Glutamatergic neuron (in vitro differentiated cells): ENCODE results near the gene VMO1. TPM values are rescaled to one million over a fixed set of nuclear protein-coding genes. Genes with fewer than 3 reads are reported as not detected.

Source experiments
- DNase-seq: peaks from one replicate; pipeline ENCODE4 v3.0.0; 2022
- H3K27ac Mint-ChIP-seq: one replicate; pipeline ENCODE4 v1.8.0; 2020; ENCODE audit warnings: mild to moderate bottlenecking, mixed read lengths, inconsistent platforms; ENCODE audit not compliant: unreplicated experiment
- H3K27me3 Mint-ChIP-seq: one replicate; pipeline ENCODE4 v1.8.0; 2020; ENCODE audit warnings: mild to moderate bottlenecking, moderate library complexity, mixed read lengths, inconsistent platforms; ENCODE audit not compliant: unreplicated experiment
- H3K36me3 Mint-ChIP-seq: one replicate; pipeline ENCODE4 v1.8.0; 2020; ENCODE audit warnings: mild to moderate bottlenecking, mixed read lengths, inconsistent platforms; ENCODE audit not compliant: unreplicated experiment
- H3K4me1 Mint-ChIP-seq: one replicate; pipeline ENCODE4 v1.8.0; 2020; ENCODE audit warnings: mild to moderate bottlenecking, low read depth, mixed read lengths, inconsistent platforms; ENCODE audit not compliant: unreplicated experiment
- H3K4me3 Mint-ChIP-seq: one replicate; pipeline ENCODE4 v1.8.0; 2020; ENCODE audit warnings: mild to moderate bottlenecking, mixed read lengths, inconsistent platforms; ENCODE audit not compliant: unreplicated experiment
- H3K9me3 Mint-ChIP-seq: one replicate; pipeline ENCODE4 v1.8.0; 2020; ENCODE audit warnings: mild to moderate bottlenecking, moderate library complexity, mixed read lengths, inconsistent platforms; ENCODE audit not compliant: unreplicated experiment
- total RNA-seq: library from RNA; stranded (reverse); fragmentation: NEBNext Ultra II Directional; extraction: Animal tissue kit (Norgen Biotek cat#: 25700); gene quantifications from one replicate; pipeline ENCODE4 v1.2.1, GENCODE V29; 2021; ENCODE audit not compliant: unreplicated experiment
- TF ChIP-seq, protein P1 (sequence below): fragments of 200-600 bp; sonication (generic); IDR thresholded peaks from one replicate; pipeline ENCODE4 v1.5.0; 2021; ENCODE audit not compliant: partially characterized antibody, unreplicated experiment

The VMO1 gene
- total RNA-seq, 1 donor from 2014 or later, result 2.5 TPM

GRCh38 chr17:4807605-4808377 lies 21.6 kb upstream of the VMO1 start:
- Mint-ChIP-seq H3K9me3 (peaks cover 10% of the 10 kb centered on the region), H3K4me3 (peak overlapping the region; percentile 93), H3K27me3 (peaks cover 22% of the 10 kb centered on the region), H3K36me3 (peaks cover 11% of the 10 kb centered on the region), H3K4me1 (peaks cover 7% of the 10 kb centered on the region), H3K27ac (peak overlapping the region; percentile 76)
- peak; percentile 38 for DNase-seq
- TF ChIP-seq, protein P1, sequence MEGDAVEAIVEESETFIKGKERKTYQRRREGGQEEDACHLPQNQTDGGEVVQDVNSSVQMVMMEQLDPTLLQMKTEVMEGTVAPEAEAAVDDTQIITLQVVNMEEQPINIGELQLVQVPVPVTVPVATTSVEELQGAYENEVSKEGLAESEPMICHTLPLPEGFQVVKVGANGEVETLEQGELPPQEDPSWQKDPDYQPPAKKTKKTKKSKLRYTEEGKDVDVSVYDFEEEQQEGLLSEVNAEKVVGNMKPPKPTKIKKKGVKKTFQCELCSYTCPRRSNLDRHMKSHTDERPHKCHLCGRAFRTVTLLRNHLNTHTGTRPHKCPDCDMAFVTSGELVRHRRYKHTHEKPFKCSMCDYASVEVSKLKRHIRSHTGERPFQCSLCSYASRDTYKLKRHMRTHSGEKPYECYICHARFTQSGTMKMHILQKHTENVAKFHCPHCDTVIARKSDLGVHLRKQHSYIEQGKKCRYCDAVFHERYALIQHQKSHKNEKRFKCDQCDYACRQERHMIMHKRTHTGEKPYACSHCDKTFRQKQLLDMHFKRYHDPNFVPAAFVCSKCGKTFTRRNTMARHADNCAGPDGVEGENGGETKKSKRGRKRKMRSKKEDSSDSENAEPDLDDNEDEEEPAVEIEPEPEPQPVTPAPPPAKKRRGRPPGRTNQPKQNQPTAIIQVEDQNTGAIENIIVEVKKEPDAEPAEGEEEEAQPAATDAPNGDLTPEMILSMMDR, result no peak

- Mint-ChIP-seq H3K27me3 (peaks cover 19% of the 10 kb centered on the region), H3K4me3 (peak within 1 kb of the TSS; percentile 93), H3K4me1 (peaks cover 7% of the 10 kb centered on the region), H3K36me3 (peaks cover 11% of the 10 kb centered on the region), H3K27ac (peak within 1 kb of the TSS; percentile 76), H3K9me3 (peaks cover 10% of the 10 kb centered on the region)
- peak; percentile 87 for DNase-seq
- TF ChIP-seq, protein P1, result no peak
Measured at GRCh38 chr17:4806777-4807604, 20.8 kb upstream of the VMO1 start, which contains the start of gene PLD2. Gene PLD2 (plus strand): TSS chr17:4807152. CDS start chr17:4807773, 621 bp downstream.

- no peak overlapping the region for H3K27ac Mint-ChIP-seq
- peaks cover 10% of the 10 kb centered on the region for H3K9me3 Mint-ChIP-seq
- no peak for DNase-seq
- peak overlapping the region; percentile 83 for H3K4me3 Mint-ChIP-seq
- TF ChIP-seq, protein P1, result no peak
- H3K4me1 Mint-ChIP-seq, result peaks cover 7% of the 10 kb centered on the region
- H3K27me3 Mint-ChIP-seq, result peaks cover 19% of the 10 kb centered on the region
- H3K36me3 Mint-ChIP-seq, result peaks cover 11% of the 10 kb centered on the region
Measured at GRCh38 chr17:4806456-4806776, 20.3 kb upstream of the VMO1 start.

DNA sequence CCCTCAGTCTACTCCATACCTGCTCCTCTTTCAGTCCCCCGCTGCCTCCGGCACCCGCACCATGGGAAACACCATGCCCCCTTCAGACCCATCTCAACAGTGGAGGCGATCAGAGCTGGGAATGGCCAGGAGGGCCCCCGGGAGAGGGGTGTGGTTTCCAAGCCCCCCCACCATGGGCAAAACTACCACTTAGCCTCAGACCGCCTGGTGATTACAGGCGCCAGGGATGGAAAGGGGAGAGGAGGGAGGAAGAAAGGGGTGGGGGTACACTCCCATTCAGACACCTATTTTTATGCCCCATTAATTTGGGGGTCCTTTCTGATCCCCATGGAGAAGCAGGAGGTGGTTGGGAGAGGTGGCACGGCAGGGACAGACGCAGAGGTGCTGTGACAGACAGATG lies 16.1 kb upstream of the VMO1 start, which contains the start of gene C17orf114:
C17orf114 (minus strand) TSS at position 101 of the 400 bp plus-strand sequence.
- no peak within 1 kb of the TSS for H3K4me3 Mint-ChIP-seq
- peaks cover 7% of the 10 kb centered on the region for H3K9me3 Mint-ChIP-seq
- H3K36me3 Mint-ChIP-seq, result no peaks in the 10 kb centered on the region
- peaks cover 3% of the 10 kb centered on the region for H3K4me1 Mint-ChIP-seq
- no peak for DNase-seq
- peaks cover 12% of the 10 kb centered on the region for H3K27me3 Mint-ChIP-seq
- TF ChIP-seq, protein P1, result no peak
- no peak within 1 kb of the TSS for H3K27ac Mint-ChIP-seq
